ENCODE data around the gene HOXA3. TPM values are rescaled to one million over a fixed set of nuclear protein-coding genes. Genes with fewer than 3 reads are reported as not detected.
A peak's percentile ranks its signal among the peaks of the same experiment; 100 is the strongest.

The HOXA3 gene
- total RNA-seq, 1 experiment from 2014 or later = 9.2 TPM

GRCh38 chr7:27168265-27168947 lies 16.0 kb upstream of the HOXA3 start:
- Histone ChIP-seq H3K4me1 (ENCODE audit: control insufficient read depth in 1 of 2, insufficient read depth in 2 of 2, low read length in 2 of 2) (peaks cover 24 to 73% of the 10 kb centered on the region in 2 experiments), H3K27me3 (ENCODE audit: insufficient read depth, low read length) (no peaks in the 10 kb centered on the region), H2AFZ (ENCODE audit: low read depth, low read length, poor library complexity, severe bottlenecking) (no peak overlapping the region), H3K9me2 (ENCODE audit: insufficient read depth) (no peaks in the 10 kb centered on the region), H4K20me1 (ENCODE audit: insufficient read depth) (no peaks in the 10 kb centered on the region), H3K27ac (ENCODE audit: low read depth, low read length) (peak overlapping the region; percentile 91), H3K9me3 (ENCODE audit: control insufficient read depth in 1 of 2, insufficient read depth in 1 of 2, low read depth in 1 of 2, low read length in 2 of 2) (no peaks in the 10 kb centered on the region), H3K4me2 (ENCODE audit: low read length) (peak overlapping the region; percentile 97), H3K4me3 (replicated peaks in 1 of 2; ENCODE audit: low read depth in 1 of 2, low read length in 2 of 2) (peak overlapping the region; percentile 77 to 84), H3K36me3 (ENCODE audit: control insufficient read depth in 1 of 2, insufficient read depth in 2 of 2, low read length in 2 of 2) (no peaks in the 10 kb centered on the region), H3K9ac (ENCODE audit: low read length) (peak overlapping the region; percentile 89), H3K79me2 (ENCODE audit: insufficient read depth, low read length) (peaks cover 99% of the 10 kb centered on the region)
- BruUV-seq (replicated peaks) = TSS peak; percentile 32
- ChIA-PET RAD21 (ENCODE audit: low non-redundant PET in 1 of 2, low total read pairs in 2 of 2, uncharacterized antibody in 2 of 2, unreplicated experiment in 2 of 2) (no interaction called here), CTCF (interaction anchor here (1.3 to 6.6 kb wide), 2 partner anchors 11 to 487 kb away, joined by 3 to 32 read pairs; no protein-coding TSS in a partner anchor), POLR2A (interaction anchor here (0.6 to 2.0 kb wide), 5 partner anchors 11 to 1527 kb away, joined by 3 to 6 read pairs (median 5); partner anchors contain the start of gene HOXA7)
- ATAC-seq = no peak
- intact Hi-C loops (cut with micrococcal nuclease) = loop anchor here (10.0 kb wide), 1 partner anchor 1304 kb away; no protein-coding TSS in a partner anchor
- no peak for TF ChIP-seq ZNF274 (IDR thresholded peaks at IDR 0.05; ENCODE audit: low read depth, low read length)
- TF ChIP-seq CTCF (IDR thresholded peaks at IDR 0.05 in 2 of 3, conservative IDR thresholded peaks at IDR 0.05 in 1 of 3; ENCODE audit: borderline replicate concordance in 1 of 3, insufficient read depth in 1 of 3, low read depth in 2 of 3, low read length in 2 of 3) = peak in 1 of 3 experiments; percentile 14; a peak in 1 of 6 replicates
- TF ChIP-seq ZFX (IDR thresholded peaks at IDR 0.05) = peak; percentile 97
- no peak for DNase-seq (ENCODE audit: low read depth, low spot score)

DNA sequence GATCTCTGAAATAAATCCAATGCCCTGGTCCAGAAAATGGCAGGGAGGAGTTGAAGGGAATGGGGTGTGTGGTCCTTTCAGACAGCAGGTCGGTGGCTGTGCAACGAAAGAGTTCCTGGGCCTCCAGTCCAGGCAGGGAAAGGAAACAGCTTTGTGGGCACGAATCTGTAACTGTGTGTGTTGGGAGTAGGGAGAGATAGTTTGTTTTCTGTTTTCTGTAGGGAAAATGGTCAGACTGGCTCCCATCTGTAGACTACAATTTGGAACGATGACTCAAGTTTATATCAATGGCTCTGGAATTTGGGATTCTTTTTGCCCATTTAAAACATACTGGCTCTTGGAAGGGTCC lies 15.5 kb upstream of the HOXA3 start:
- no peak for ATAC-seq
- no TSS peak for BruUV-seq (replicated peaks)
- Histone ChIP-seq H3K4me1 (ENCODE audit: control insufficient read depth in 1 of 2, insufficient read depth in 2 of 2, low read length in 2 of 2) (peaks cover 26 to 76% of the 10 kb centered on the region in 2 experiments), H3K9me2 (ENCODE audit: insufficient read depth) (no peaks in the 10 kb centered on the region), H3K4me2 (ENCODE audit: low read length) (peak overlapping the region; percentile 97), H3K27me3 (ENCODE audit: insufficient read depth, low read length) (no peaks in the 10 kb centered on the region), H3K27ac (ENCODE audit: low read depth, low read length) (peak overlapping the region; percentile 91), H3K9me3 (ENCODE audit: control insufficient read depth in 1 of 2, insufficient read depth in 1 of 2, low read depth in 1 of 2, low read length in 2 of 2) (no peaks in the 10 kb centered on the region), H3K79me2 (ENCODE audit: insufficient read depth, low read length) (peaks cover 99% of the 10 kb centered on the region), H3K9ac (ENCODE audit: low read length) (peak overlapping the region; percentile 89), H3K4me3 (replicated peaks in 1 of 2; ENCODE audit: low read depth in 1 of 2, low read length in 2 of 2) (peak overlapping the region; percentile 77 to 84), H4K20me1 (ENCODE audit: insufficient read depth) (no peaks in the 10 kb centered on the region), H2AFZ (ENCODE audit: low read depth, low read length, poor library complexity, severe bottlenecking) (no peak overlapping the region), H3K36me3 (ENCODE audit: control insufficient read depth in 1 of 2, insufficient read depth in 2 of 2, low read length in 2 of 2) (peaks cover 0 to 4% of the 10 kb centered on the region in 2 experiments; a peak in 1 of 4 replicates)
- CTCF ChIA-PET = interaction anchor here (6.6 kb wide), 1 partner anchor 12 kb away, joined by 32 read pairs; no protein-coding TSS in a partner anchor
- no peak for DNase-seq (ENCODE audit: low read depth, low spot score)
- RAD21 ChIA-PET (ENCODE audit: low non-redundant PET in 1 of 2, low total read pairs in 2 of 2, uncharacterized antibody in 2 of 2, unreplicated experiment in 2 of 2) = no interaction called here
- intact Hi-C loops (cut with micrococcal nuclease) = loop anchor here (10.0 kb wide), 1 partner anchor 1303 kb away; no protein-coding TSS in a partner anchor
- POLR2A ChIA-PET = interaction anchor here (1.4 to 1.5 kb wide), 2 partner anchors 11 to 16 kb away, joined by 5 read pairs; partner anchors contain the start of gene HOXA7
- TF ChIP-seq EZH2phosphoT487 (IDR thresholded peaks at IDR 0.05; ENCODE audit: borderline replicate concordance) (no peak), EGR1 (IDR thresholded peaks at IDR 0.05; ENCODE audit: low read depth) (no peak), FOSL1 (IDR thresholded peaks at IDR 0.05; ENCODE audit: low read depth) (no peak), TCF7L2 (IDR thresholded peaks at IDR 0.05; ENCODE audit: borderline replicate concordance, extremely low read depth, insufficient read depth, insufficient read length) (no peak), JUND (IDR thresholded peaks at IDR 0.05) (no peak), POLR2AphosphoS5 (IDR thresholded peaks at IDR 0.05; ENCODE audit: low read depth, low read length) (no peak), SRF (IDR thresholded peaks at IDR 0.05; ENCODE audit: low read depth) (no peak), EZH2 (IDR thresholded peaks at IDR 0.05) (no peak), CBX3 (IDR thresholded peaks at IDR 0.05; ENCODE audit: low read depth) (no peak)
- TF ChIP-seq, protein P1, sequence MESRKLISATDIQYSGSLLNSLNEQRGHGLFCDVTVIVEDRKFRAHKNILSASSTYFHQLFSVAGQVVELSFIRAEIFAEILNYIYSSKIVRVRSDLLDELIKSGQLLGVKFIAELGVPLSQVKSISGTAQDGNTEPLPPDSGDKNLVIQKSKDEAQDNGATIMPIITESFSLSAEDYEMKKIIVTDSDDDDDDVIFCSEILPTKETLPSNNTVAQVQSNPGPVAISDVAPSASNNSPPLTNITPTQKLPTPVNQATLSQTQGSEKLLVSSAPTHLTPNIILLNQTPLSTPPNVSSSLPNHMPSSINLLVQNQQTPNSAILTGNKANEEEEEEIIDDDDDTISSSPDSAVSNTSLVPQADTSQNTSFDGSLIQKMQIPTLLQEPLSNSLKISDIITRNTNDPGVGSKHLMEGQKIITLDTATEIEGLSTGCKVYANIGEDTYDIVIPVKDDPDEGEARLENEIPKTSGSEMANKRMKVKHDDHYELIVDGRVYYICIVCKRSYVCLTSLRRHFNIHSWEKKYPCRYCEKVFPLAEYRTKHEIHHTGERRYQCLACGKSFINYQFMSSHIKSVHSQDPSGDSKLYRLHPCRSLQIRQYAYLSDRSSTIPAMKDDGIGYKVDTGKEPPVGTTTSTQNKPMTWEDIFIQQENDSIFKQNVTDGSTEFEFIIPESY (IDR thresholded peaks at IDR 0.05; ENCODE audit: extremely low read depth, insufficient replicate concordance, low read length) = no peak

All from HCT116 (cell line).